GM21360 (cell line): Measurements from ENCODE around the gene EHBP1L1.
"Not testable (repeated sequence)": the region's sequence is repeated elsewhere in the genome, so short reads cannot be mapped to it uniquely, and the experiment has no call there.

ENCODE experiments used
- ATAC-seq: cut with Tn5 transposase; IDR thresholded peaks from one replicate; pipeline ENCODE4 v1.9.1; 2021; ENCODE audit warnings: mild to moderate bottlenecking, moderate library complexity; ENCODE audit not compliant: unreplicated experiment

The EHBP1L1 gene

DNA sequence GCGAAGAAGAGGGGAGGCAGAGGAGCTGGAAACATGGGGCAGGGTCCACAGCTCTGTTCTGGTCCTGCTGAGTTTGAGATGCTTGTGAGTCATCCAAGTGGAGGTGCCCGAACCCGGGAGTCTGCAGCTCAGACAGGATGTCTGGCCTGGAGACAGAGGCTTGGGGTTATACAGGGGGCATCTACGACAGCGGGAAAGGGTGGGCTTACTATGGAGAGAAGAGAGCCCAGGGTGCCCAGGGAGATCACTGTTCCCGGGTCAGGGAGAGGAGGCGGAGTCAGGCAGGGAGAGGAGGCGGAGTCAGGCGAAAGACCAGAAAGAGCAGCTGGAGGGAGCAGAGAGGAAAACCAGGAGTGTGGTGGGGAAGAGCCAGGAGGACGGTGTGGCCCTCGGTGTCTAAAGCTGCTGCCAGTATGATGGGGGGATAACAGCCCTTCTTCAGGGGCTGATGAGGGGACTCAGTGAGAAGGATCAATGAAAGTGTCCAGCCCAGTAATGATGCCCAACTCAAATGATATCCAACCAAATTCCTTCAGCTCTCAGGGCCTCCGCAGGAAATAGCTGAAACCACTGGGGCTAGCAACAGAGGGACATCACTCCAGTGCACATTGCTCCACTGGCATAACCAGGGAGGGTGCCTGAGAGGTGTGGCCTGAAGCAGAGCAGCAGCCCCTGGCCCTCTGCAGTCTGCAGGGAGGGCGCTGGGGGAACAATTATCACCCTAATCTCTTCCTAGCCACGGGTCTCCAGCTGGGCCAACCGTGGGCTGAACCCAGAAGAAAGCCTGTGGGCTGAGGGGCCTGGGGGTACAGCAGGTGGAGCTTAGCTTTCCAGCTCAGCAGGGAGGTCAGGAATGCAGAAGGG, 15.1 kb upstream of the EHBP1L1 start:
- no peak for ATAC-seq

DNA sequence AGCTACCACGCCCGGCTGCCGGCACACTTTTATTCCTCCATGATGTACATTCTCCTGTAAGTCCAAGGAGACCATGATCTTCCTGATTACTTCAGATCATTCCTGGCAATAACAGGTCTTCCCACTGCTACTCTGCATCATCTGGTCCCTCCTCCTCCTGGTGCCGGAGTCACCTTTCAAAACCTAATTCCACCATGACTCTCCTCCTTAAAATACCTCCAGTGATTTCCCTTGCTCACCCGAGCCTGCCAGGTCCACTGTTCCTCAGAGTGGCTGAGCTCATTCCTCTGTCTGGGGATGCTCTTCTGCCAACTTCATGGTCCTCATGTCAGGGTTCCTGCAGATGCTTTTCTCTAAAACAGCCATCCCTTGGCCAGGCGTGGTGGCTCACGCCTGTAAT, 13.8 kb upstream of the EHBP1L1 start:
- no peak for ATAC-seq

DNA sequence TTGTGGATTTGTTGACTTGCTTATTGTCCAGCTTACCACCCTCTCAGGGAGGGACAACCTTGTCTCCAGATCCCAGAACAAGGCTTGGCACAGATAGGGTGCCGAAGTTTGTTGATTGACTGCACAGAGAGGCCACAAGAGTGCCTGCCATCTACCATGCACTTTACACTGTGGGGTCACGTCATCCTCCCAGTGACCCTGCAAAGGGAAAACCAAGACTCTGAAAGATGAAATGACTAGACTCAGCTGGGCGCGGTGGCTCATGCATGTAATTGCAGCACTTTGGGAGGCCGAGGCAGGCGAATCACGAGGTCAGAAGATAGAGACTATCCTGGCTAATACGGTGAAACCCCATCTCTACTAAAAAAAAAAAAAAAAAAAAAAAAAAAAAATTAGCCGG, 13.1 kb upstream of the EHBP1L1 start:
- no peak for ATAC-seq

DNA sequence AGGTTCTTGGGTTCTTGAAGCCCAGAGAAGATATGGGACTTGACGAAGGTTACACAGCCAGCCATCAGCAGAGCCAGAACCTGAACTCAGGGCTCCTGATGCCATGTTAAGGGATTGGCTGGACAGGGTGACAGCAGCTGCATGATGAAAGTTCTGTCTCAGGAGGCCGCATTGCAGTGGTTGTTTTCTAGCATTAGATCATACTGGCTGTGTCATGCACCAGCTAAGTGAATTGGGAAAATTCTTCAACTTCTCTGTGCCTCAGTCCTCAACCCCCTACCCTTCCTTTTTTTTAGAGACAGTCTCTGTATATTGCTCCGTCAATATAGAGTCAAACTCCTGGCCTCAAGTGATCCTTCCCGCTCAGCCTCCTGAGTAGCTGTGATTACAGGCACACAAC, 12.3 kb upstream of the EHBP1L1 start:
- no peak for ATAC-seq

DNA sequence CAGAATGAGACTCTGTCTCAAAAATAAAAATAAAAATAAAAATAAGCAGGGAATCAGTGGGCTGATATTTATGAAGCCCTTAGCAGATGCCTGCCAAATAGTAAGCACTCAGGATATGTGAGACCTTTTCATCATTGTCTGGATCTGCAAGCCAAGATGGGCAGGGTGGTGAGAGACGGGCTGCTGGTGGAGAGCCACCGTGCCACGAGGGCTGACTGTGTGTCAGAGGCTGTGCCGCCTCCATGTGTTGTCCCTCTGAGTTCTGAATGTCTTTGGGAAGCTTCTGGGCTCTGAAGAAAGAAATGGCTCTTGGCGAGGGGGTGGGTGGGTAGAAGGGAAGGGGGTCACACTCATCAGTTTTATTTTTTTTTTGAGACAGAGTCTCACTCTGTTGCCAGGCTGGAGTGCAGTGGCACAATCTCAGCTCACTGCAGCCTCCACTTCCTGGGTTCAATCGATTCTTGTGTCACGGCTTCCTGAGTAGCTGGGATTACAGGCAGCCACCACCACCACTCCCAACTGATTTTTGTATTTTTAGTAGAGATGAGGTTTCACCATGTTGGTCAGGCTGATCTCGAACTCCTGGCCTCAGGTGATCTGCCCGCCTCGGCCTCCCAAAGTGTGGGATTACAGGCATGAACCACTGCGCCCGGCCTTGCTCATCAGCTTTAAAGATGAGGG, 10.8 kb upstream of the EHBP1L1 start:
- ATAC-seq = not testable (repeated sequence)

DNA sequence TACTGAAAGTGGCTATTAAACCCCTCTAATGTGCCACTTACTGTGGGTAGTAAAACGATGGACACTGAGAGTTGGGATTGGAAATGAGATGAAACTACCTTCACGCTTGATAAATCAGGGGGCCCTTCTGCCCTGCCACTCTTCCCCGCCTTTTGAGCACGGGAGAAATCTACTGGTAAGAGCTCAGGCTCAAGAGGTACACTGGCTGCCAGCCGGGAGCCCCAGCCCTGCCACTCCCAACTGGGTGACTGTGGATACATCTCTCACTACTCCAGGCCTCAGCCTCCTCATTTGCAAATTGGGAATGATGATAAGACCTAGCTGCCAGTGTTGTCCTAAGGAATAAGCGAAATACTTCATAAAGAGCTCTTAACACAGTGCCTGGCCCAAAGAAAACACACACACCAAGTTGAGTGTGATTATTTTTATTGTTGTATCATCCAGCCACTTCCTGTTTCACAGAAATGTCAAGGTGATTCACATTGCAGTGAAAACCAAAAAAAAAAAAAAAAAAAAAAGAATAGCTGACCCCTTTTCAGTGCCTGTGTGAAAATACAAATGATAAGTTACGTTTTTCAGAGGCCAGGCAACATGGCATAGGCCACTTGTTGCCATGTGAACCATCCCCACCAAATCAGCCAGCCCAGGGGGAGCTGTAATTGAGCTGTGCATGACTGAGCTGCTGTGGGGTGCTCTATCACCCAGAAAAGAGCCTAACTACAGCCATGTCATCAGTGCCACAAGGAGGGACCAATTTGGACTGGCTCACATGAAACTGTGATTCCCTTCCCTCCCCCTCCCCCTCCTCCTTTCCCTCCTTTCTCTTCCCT, 10.0 kb upstream of the EHBP1L1 start:
- ATAC-seq = no peak

DNA sequence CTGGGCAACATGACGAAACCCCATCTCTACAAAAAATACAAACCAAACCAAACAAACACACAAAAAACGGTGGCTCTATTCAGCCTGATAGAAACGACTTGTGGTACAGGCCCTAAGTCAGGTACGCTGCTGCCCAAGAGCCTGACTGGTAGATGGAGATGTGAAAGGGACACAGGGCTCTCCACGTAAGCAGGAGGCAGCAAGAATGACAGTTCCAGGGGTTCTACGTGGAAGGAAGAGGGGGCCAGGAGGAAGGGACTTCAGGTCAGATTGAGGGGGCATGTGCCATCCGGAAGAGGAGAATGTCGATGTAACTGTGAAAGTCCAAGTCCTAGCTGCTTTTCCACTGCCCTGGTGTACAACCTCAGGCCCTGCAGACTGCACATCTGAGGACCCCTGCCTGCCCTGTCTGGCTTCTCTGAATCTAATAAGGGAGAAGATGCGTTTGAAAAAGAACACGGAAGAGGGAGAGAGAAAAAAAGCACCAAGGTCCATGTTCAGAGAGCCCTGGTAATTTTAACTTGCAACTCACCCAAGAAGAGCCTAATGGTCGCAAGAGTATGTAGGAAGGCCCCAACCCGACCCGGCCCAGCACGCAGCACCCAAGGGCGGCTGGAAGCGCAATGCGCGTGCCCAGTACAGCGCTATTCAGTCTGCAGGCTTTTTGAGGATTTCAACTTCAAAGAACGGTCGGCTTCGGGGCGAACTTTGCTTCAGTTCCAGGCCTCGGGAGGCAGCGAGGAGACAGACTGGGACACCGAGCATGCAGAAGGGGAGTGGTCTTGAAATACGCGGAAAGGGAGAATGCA, 6.5 kb upstream of the EHBP1L1 start:
- ATAC-seq = peak; percentile 5

DNA sequence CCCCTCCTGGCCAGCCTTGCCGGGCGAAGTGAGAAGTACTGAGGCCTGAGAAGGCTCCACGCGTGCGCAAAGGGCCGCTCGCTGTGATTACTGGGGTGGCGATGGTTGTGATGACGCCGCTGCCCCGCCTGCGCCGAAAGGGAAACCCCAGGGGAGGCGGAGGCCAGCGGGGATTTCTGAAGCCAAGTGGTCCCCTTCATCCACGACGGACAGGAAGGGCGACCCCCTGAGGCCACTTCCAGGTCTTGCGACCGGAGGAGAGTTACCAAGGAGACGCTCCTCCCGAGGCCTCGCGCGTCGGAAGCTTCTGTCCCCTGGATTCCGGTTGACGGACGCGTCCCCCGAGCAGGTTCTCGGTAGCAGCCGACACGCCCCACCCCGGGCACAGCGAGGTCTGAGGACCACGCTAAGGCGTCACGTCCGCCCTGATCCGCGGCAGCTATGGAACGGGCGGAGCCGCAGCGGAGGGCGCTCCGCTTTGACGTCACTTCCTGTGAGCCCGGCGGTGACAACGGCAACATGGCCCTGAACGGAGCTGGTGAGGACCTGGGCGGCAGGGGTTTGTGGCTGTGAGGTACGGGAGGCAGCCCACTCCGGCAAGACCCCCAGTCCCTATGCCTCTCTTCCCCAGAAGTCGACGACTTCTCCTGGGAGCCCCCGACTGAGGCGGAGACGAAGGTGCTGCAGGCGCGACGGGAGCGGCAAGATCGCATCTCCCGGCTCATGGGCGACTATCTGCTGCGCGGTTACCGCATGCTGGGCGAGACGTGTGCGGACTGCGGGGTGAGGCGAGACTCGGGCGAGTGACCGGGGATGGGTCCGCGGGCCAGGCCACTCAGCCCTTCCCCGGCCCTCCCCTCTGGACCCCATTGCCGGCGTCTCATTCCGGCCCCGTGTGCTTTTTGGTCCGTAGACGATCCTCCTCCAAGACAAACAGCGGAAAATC, 5.6 kb upstream of the EHBP1L1 start, which contains the start of gene ZNRD2:
Gene ZNRD2 (plus strand): TSS at position 505 of the 946 bp plus-strand sequence. CDS start 15 bp downstream, at position 520.
- ATAC-seq = peak; percentile 53

DNA sequence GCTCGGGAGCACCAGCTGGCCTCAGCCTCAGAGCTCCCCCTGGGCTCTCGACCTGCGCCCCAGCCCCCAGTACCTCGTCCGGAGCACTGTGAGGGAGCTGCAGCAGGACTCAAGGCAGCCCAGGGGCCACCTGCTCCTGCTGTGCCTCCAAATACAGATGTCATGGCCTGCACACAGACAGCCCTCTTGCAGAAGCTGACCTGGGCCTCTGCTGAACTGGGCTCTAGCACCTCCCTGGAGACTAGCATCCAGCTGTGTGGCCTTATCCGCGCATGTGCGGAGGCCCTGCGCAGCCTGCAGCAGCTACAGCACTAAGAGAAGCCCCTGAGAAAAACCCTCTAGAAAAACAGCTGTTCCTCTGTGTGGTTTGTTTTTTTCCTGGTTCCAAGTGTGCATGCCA, 4.4 kb upstream of the EHBP1L1 start:
- ATAC-seq = no peak

DNA sequence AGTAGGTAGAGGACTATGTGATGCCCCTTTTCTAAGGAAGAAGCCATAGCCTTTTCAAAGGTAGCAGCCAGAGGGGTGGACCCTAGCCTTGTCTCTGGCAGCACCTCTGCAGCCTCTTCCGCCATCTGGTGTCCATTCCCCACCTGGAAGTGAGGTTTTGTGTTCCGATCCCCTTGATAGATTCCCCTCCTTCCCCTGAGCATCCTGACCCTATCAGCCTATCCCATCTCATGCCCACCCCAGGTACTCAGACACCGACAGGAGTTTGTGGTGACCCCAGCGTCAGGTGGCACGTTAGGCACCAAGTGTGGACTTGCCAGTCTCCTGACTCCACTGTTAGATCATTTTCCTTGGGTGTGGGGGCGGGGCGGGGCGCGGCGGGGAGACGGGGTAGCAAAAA, 3.9 kb upstream of the EHBP1L1 start:
- ATAC-seq = no peak

DNA sequence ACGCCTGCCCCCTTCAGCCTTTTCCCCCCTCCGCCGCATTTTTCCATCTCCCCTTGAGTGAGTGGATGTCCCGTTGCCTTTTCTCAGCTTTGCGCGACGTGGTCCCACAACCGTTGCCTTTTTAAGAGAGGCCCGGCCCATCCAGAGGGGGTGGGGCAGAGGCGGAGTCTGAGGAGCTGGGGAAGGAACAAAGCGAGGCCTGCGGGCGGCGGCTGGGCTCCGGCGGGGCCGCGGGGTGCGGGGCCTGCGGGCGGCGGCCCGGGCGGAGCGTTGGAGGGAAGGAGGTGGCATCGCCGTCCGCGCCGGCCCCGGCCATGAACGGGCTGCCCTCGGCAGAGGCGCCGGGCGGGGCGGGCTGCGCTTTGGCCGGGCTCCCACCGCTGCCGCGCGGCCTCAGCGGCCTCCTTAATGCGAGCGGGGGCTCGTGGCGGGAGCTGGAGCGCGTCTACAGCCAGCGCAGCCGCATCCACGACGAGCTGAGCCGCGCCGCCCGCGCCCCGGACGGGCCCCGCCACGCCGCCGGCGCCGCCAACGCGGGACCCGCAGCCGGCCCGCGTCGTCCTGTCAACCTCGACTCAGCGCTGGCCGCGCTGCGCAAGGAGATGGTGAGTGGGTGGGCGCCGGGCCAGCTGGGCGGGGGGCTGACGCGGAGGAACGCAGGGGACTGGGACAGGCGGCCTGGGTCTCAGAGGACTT, 3.3 kb upstream of the EHBP1L1 start, which contains the start of gene FAM89B:
Gene FAM89B (plus strand): TSS at position 183 of the 696 bp plus-strand sequence. CDS start 132 bp downstream, at position 315.
- no peak for ATAC-seq

DNA sequence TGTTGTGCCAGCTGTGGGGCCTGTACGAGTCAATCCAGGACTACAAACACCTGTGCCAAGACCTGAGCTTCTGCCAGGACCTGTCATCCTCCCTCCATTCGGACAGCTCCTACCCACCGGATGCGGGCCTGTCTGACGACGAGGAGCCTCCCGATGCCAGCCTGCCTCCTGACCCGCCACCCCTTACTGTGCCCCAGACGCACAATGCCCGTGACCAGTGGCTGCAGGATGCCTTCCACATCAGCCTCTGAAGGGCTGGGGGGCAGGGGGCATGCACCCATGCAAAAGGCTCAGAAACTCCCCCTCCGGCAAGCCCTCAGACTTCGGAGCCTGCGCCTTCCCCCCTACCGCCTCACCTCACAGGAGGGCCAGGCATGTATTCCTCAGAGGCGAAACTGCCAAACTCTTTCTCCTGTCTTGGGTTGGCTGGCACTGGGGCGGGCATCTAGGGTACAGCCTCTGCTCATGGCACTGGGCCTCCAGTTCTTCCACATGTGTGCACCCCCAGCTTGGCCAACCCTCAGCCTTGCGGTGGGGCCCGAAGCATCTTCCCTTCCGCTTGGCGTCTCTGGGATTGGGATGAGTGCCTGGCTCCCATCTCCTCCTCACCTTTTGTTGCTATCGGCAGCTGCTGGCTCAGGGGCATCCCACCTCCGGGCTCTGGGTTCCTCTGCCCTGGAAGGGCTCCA, 2.3 kb upstream of the EHBP1L1 start:
- no peak for ATAC-seq

DNA sequence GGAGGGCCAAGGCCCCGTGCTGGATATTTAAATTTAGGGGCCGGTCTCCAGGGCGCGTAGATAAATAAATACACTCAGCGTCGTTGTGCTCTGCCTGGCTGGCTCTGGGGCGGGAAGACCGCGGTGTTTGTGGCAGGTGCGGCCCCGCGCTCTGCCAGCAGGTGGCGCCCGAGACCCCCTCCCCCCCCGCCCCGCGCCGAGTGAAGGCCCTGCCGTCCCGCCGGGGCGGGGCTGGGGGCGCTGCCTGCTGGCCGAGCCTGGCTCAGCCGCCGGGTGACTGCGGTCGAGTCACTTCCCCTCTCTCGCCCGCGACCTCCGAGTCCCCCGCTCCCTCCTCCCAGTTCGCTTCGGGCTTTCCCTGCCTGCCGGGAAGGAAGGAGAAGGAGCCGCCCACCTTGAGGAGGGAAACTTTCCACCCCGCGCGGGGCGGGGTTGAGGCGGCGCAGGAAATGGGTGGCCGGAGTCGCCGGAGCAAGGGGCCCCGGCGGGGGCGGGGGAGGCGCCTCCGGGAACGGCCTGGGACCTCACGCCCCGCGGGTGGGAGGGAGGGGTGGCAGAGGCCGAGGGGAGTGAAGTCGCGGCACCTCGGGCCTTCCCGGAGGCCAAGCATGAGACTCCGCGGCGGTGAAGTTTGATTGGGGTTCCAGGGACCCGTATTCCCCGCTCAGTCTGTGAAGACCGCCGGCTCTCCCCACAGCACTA, 1.6 kb upstream of the EHBP1L1 start:
- ATAC-seq = no peak

DNA sequence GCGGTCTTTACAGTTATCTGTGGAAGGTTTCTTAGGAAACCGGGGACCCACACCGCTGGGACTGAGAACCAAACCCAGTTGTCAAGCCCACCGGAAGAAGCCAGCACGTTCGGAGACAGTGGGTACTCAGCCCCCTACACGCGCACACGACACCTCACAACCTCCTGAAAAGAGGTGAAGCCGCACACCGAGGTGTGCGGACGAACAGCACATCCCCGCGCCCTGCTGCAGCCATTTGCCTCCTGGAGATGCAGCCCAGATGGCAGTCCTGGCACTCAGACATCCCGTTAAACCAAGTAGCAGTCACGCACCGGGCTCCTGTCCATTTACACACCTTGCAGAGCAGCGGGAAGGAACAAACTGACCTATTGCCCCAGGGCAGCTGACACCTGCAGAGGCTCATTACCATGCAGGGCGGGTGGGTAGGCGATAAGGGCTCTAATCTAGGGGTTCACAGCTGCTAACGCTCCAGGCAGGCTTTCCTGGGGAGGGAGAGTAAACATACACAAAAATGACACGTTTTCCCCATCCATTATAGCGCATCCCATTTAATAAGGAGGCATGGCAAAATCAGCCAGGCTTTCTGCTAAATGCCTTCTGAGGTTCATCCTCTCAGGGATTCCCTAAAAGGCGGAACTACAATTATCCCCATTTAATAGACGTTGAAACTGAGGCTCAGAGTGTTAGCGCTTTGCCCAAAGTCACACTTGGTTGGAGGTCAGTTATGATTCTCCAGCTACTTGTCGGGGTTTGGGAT, 864 bp upstream of the EHBP1L1 start:
- ATAC-seq = no peak

DNA sequence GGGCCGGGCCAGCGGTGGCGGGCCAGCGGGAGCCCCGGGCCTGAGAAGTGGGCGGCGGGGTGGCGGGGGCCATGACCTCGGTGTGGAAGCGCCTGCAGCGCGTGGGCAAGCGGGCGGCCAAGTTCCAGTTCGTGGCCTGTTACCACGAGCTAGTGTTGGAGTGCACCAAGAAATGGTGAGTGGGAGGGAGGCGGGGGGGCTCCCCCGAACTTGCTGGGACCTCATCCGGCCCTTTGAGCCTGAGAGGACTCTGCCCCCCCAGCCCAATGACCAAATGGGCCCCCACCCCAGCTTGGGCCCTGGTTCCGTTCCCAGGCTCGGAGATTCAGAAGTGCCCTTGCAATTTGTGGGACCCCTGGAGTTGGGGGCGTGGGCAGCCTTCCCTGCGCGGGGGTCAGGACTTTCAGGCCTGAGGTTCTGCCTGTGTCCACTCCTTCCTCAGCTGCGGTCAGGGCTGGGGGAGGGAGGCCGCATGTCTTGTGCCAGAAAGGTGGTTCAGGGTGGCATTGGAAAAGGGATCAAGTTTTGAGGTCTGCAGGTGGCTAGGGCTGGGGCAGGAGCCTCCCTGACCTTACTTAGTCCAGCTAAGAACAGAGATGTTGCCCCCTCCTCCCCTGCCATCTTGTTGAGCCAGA, 496 bp downstream of the EHBP1L1 start:
- no peak for ATAC-seq
